SK-N-SH treated with all-trans-retinoic acid at 6 μM for 48 hours (cell line): Measurements from ENCODE around the gene ACTL8.

Experiments
- CREB5 ChIP-seq: fragments of 250-450 bp; sonication (Bioruptor Pico); IDR thresholded peaks from 2 replicates; pipeline ENCODE4 v1.5.1; 2020; ENCODE audit warnings: low read depth, mild to moderate bottlenecking, moderate library complexity
- TCF4 ChIP-seq: fragments of 250-450 bp; sonication (Bioruptor Pico); IDR thresholded peaks from 2 replicates; pipeline ENCODE4 v1.8.0; 2021; ENCODE audit warnings: mild to moderate bottlenecking, moderate library complexity, borderline replicate concordance
- ZFP3 ChIP-seq: fragments of 250-450 bp; sonication (Bioruptor Pico); IDR thresholded peaks from 2 replicates; pipeline ENCODE4 v1.5.0; 2020; ENCODE audit warnings: mild to moderate bottlenecking, moderate library complexity
- ZFP30 ChIP-seq: fragments of 450-650 bp; formaldehyde crosslinking; IDR thresholded peaks from 2 replicates; pipeline ENCODE4 v1.5.0; 2022; ENCODE audit warnings: mild to moderate bottlenecking, moderate library complexity
- TF ChIP-seq, protein P1 (sequence below): fragments of 250-450 bp; sonication (Bioruptor Pico); IDR thresholded peaks from 2 replicates; pipeline ENCODE4 v1.5.0; 2020; ENCODE audit warnings: mild to moderate bottlenecking, moderate library complexity

DNA sequence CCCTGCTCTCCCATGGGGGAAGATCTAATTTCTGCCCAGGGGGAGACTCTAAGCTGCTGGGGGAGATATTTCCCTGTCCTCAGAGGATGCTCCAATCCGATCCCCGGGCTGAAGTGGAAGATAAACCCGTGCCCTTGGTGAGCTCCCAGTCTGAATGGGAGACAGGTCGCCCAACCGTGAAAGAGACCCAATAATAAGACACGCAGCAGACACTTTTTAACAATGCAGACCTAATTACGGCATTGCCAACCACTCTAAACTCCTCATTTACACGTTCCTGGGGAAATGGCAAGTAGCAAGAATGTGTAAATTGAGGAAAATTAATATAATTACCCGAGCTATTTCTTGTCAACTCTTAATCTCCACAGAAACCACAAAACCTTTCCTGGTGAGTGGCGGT is 48.7 kb upstream of the ACTL8 start:
- no peak for TF ChIP-seq CREB5
- TF ChIP-seq, protein P1, sequence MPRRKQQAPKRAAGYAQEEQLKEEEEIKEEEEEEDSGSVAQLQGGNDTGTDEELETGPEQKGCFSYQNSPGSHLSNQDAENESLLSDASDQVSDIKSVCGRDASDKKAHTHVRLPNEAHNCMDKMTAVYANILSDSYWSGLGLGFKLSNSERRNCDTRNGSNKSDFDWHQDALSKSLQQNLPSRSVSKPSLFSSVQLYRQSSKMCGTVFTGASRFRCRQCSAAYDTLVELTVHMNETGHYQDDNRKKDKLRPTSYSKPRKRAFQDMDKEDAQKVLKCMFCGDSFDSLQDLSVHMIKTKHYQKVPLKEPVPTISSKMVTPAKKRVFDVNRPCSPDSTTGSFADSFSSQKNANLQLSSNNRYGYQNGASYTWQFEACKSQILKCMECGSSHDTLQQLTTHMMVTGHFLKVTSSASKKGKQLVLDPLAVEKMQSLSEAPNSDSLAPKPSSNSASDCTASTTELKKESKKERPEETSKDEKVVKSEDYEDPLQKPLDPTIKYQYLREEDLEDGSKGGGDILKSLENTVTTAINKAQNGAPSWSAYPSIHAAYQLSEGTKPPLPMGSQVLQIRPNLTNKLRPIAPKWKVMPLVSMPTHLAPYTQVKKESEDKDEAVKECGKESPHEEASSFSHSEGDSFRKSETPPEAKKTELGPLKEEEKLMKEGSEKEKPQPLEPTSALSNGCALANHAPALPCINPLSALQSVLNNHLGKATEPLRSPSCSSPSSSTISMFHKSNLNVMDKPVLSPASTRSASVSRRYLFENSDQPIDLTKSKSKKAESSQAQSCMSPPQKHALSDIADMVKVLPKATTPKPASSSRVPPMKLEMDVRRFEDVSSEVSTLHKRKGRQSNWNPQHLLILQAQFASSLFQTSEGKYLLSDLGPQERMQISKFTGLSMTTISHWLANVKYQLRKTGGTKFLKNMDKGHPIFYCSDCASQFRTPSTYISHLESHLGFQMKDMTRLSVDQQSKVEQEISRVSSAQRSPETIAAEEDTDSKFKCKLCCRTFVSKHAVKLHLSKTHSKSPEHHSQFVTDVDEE (CRISPR knock-in tag), result no peak
- no peak for TF ChIP-seq ZFP30 (CRISPR knock-in tag)
- no peak for TF ChIP-seq TCF4 (CRISPR knock-in tag)
- TF ChIP-seq ZFP3 (CRISPR knock-in tag), result no peak
